SK-N-SH (cell line): Measurements from ENCODE around the gene STRBP. TPM values are rescaled to one million over a fixed set of nuclear protein-coding genes. Genes with fewer than 3 reads are reported as not detected.

ENCODE experiments used
- CTCF ChIA-PET: fragments of 300-600, 350-600 bp; formaldehyde crosslinking; extraction: SDS; loops from one replicate; lab custom pipeline; 2021; lab: Yijun Ruan, JAX
- POLR2A ChIA-PET: fragments of 350-600 bp; sonication (Branson Sonifier 250); formaldehyde crosslinking; extraction: SDS; loops from one replicate; lab custom pipeline; 2020; ENCODE audit warnings: antibody characterized with exemption, inconsistent platforms; lab: Yijun Ruan, JAX
- DNase-seq: peaks from one replicate; pipeline ENCODE4 v3.0.0; 2012
- H2AFZ ChIP-seq: fragments of 200-600 bp; sonication (generic); 2 replicates; pipeline ENCODE4 v1.8.1; 2016; ENCODE audit warnings: antibody characterized with exemption, mild to moderate bottlenecking, low read depth
- H3F3A ChIP-seq: fragments of 200-600 bp; sonication (generic); replicated peaks from 2 replicates; pipeline ENCODE3; 2016; ENCODE audit warnings: antibody characterized with exemption, mild to moderate bottlenecking; ENCODE audit not compliant: insufficient read depth
- H3K27ac ChIP-seq, 2 experiments: fragments of 200-500 bp in 1 of 2; fragments of 200-600 bp in 1 of 2; sonication (Bioruptor generic) in 1 of 2; sonication (generic), shearing (Covaris generic) in 1 of 2; 2 replicates each; pipeline versions ENCODE4 v1.5.1 to v1.6.1; 2014 to 2016; ENCODE audit warnings: low read depth in 2 of 2, inconsistent platforms in 1 of 2, low read length in 1 of 2, mild to moderate bottlenecking in 1 of 2, mixed read lengths in 1 of 2
- H3K27me3 ChIP-seq: fragments of 200-600 bp; sonication (generic), shearing (Covaris generic); 2 replicates; pipeline ENCODE4 v1.6.1; 2016; ENCODE audit warnings: mixed run types; ENCODE audit not compliant: insufficient read depth
- H3K36me3 ChIP-seq, 2 experiments: fragments of 200-500 bp in 1 of 2; fragments of 200-600 bp in 1 of 2; sonication (Bioruptor generic) in 1 of 2; sonication (generic) in 1 of 2; replicated peaks in 1 of 2; 2 replicates each; pipeline versions ENCODE3 to v1.5.1; 2014 to 2016; ENCODE audit warnings: low read length in 1 of 2, mild to moderate bottlenecking in 1 of 2; ENCODE audit not compliant: insufficient read depth in 2 of 2, control insufficient read depth in 1 of 2
- H3K4me1 ChIP-seq, 2 experiments: fragments of 200-500 bp in 1 of 2; fragments of 200-600 bp in 1 of 2; sonication (Bioruptor generic) in 1 of 2; sonication (generic), shearing (Covaris generic) in 1 of 2; 2 replicates each; pipeline versions ENCODE4 v1.5.1 to v1.6.1; 2014 to 2016; ENCODE audit warnings: low read depth in 1 of 2, low read length in 1 of 2, mixed run types in 1 of 2; ENCODE audit not compliant: insufficient read depth in 2 of 2, control insufficient read depth in 1 of 2
- H3K4me2 ChIP-seq: fragments of 200-600 bp; sonication (generic), shearing (Covaris generic); 2 replicates; pipeline ENCODE4 v1.6.1; 2017; ENCODE audit warnings: mixed run types
- H3K4me3 ChIP-seq, 2 experiments: fragments of 200-500 bp in 1 of 2; fragments of 200-600 bp in 1 of 2; sonication (Bioruptor generic) in 1 of 2; sonication (generic), shearing (Covaris generic) in 1 of 2; 2 replicates each; pipeline versions ENCODE4 v1.5.1 to v1.8.1; 2014 to 2016; ENCODE audit warnings: low read depth in 2 of 2, inconsistent platforms in 1 of 2, low read length in 1 of 2, mild to moderate bottlenecking in 1 of 2, mixed read lengths in 1 of 2, moderate library complexity in 1 of 2
- H3K79me2 ChIP-seq: fragments of 200-600 bp; sonication (generic); 2 replicates; pipeline ENCODE4 v1.8.1; 2017; ENCODE audit warnings: mild to moderate bottlenecking; ENCODE audit not compliant: insufficient read depth
- H3K9ac ChIP-seq: fragments of 200-600 bp; sonication (generic); 2 replicates; pipeline ENCODE4 v1.6.1; 2017; ENCODE audit warnings: mixed run types
- H3K9me2 ChIP-seq: fragments of 200-600 bp; sonication (generic); 2 replicates; pipeline ENCODE4 v1.6.1; 2017; ENCODE audit warnings: mixed run types
- H3K9me3 ChIP-seq: fragments of 200-600 bp; sonication (generic); 2 replicates; pipeline ENCODE4 v1.6.1; 2017; ENCODE audit warnings: mixed run types, mild to moderate bottlenecking, moderate library complexity
- H4K20me1 ChIP-seq: fragments of 200-600 bp; sonication (generic); 2 replicates; pipeline ENCODE4 v1.6.1; 2017; ENCODE audit warnings: mild to moderate bottlenecking, mixed run types; ENCODE audit not compliant: insufficient read depth
- FOSL2 ChIP-seq: IDR thresholded peaks from 2 replicates; pipeline ENCODE4 v1.4.0; 2012; ENCODE audit warnings: low read depth, mild to moderate bottlenecking, moderate library complexity, borderline replicate concordance
- FOXJ3 ChIP-seq: sonication (generic); formaldehyde crosslinking; IDR thresholded peaks from 2 replicates; pipeline ENCODE4 v1.5.1; 2020; ENCODE audit warnings: mild to moderate bottlenecking, missing genetic modification reagents
- FOXM1 ChIP-seq: IDR thresholded peaks from 2 replicates; pipeline ENCODE4 v1.4.0; 2012; ENCODE audit warnings: low read depth, mild to moderate bottlenecking
- NFIC ChIP-seq: IDR thresholded peaks from 2 replicates; pipeline ENCODE4 v1.4.0; 2012; ENCODE audit warnings: borderline replicate concordance
- PBX3 ChIP-seq: IDR thresholded peaks from 2 replicates; pipeline ENCODE4; 2012
- RAD21 ChIP-seq: IDR thresholded peaks from 2 replicates; pipeline ENCODE4 v1.6.1; 2012; ENCODE audit warnings: mild to moderate bottlenecking, low read length
- RCOR1 ChIP-seq: fragments of 150-350 bp; IDR thresholded peaks from 2 replicates; pipeline ENCODE4 v1.6.1; 2017; ENCODE audit warnings: antibody characterized with exemption, low read length
- TEAD4 ChIP-seq: IDR thresholded peaks from 2 replicates; pipeline ENCODE4 v1.4.0; 2012; ENCODE audit warnings: mild to moderate bottlenecking, borderline replicate concordance; ENCODE audit not compliant: insufficient read depth
- ZBTB33 ChIP-seq: IDR thresholded peaks from 2 replicates; pipeline ENCODE4 v1.4.0; 2012; ENCODE audit warnings: low read depth, borderline replicate concordance
- WGBS: methylation state at CpG from one replicate; pipeline ENCODE4 v1.1.6; 2017; ENCODE audit warnings: low lambda C conversion rate; 5-methylcytosine and 5-hydroxymethylcytosine counted together
- polyA plus RNA-seq, 3 experiments: library from polyadenylated mRNA; depleted of rRNA; stranded (reverse); fragments of >200 nt; gene quantifications; 2 replicates each; pipeline ENCODE4 v1.2.3, GENCODE V29; 2012
- TF ChIP-seq, protein P1 (sequence below): IDR thresholded peaks from 2 replicates; pipeline ENCODE4 v1.4.0; 2012; ENCODE audit warnings: low read depth
- TF ChIP-seq, protein P2 (sequence below): fragments of 150-350 bp; IDR thresholded peaks from 2 replicates; pipeline ENCODE4 v1.6.1; 2016; ENCODE audit warnings: mild to moderate bottlenecking, low read depth, low read length

Gene STRBP
- polyA plus RNA-seq, 1 of the 3 experiments (the other 2 are of a cell fraction), result 5.9 TPM

GRCh38 chr9:123174887-123175518 is 93.4 kb downstream of the STRBP start:
- WGBS, result 85% methylated on average over 1 of the region's 1 CpG
- TF ChIP-seq, protein P1, sequence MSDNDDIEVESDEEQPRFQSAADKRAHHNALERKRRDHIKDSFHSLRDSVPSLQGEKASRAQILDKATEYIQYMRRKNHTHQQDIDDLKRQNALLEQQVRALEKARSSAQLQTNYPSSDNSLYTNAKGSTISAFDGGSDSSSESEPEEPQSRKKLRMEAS, result no peak
- no peak for TF ChIP-seq NFIC
- TF ChIP-seq RAD21, result no peak
- TF ChIP-seq, protein P2, sequence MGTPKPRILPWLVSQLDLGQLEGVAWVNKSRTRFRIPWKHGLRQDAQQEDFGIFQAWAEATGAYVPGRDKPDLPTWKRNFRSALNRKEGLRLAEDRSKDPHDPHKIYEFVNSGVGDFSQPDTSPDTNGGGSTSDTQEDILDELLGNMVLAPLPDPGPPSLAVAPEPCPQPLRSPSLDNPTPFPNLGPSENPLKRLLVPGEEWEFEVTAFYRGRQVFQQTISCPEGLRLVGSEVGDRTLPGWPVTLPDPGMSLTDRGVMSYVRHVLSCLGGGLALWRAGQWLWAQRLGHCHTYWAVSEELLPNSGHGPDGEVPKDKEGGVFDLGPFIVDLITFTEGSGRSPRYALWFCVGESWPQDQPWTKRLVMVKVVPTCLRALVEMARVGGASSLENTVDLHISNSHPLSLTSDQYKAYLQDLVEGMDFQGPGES, result no peak
- TF ChIP-seq FOXJ3 (CRISPR knock-in tag), result no peak
- TF ChIP-seq RCOR1, result no peak
- no peak for TF ChIP-seq PBX3
- TF ChIP-seq FOSL2, result no peak
- CTCF ChIA-PET, result no interaction called here

GRCh38 chr9:123174079-123174478 is 94.3 kb downstream of the STRBP start:
- Histone ChIP-seq H3K36me3 (peaks cover 0 to 7% of the 10 kb centered on the region in 2 experiments), H3K4me3 (no peak overlapping the region), H4K20me1 (no peaks in the 10 kb centered on the region), H2AFZ (no peak overlapping the region), H3K9me3 (no peaks in the 10 kb centered on the region), H3K9me2 (no peaks in the 10 kb centered on the region), H3K9ac (no peak overlapping the region), H3K79me2 (no peaks in the 10 kb centered on the region; the same call in 1 of the 2 replicates), H3K4me2 (no peak overlapping the region), H3K4me1 (peaks cover 0 to 5% of the 10 kb centered on the region in 2 experiments; a peak in 3 of 4 replicates), H3K27ac (no peak overlapping the region), H3F3A (no peaks in the 10 kb centered on the region), H3K27me3 (no peaks in the 10 kb centered on the region)
- 95% methylated on average over 1 of the region's 1 CpG for WGBS
- ChIA-PET CTCF (interaction anchor here (1.2 kb wide), 1 partner anchor 176 kb away, joined by 4 read pairs; no protein-coding TSS in a partner anchor), POLR2A (no interaction called here)
- TF ChIP-seq ZBTB33 (no peak), TEAD4 (no peak), NFIC (no peak), FOXM1 (no peak)
- no peak for DNase-seq

More at GRCh38 chr9:123174887-123175518, 93.4 kb downstream of the STRBP start:
- Histone ChIP-seq H3K27me3 (no peaks in the 10 kb centered on the region), H3K4me1 (peaks cover 0 to 5% of the 10 kb centered on the region in 2 experiments; a peak in 3 of 4 replicates), H4K20me1 (no peaks in the 10 kb centered on the region), H3F3A (no peaks in the 10 kb centered on the region), H3K9me2 (no peaks in the 10 kb centered on the region), H2AFZ (no peak overlapping the region), H3K4me2 (no peak overlapping the region), H3K9ac (no peak overlapping the region), H3K4me3 (no peak overlapping the region), H3K9me3 (no peaks in the 10 kb centered on the region), H3K36me3 (peaks cover 0 to 7% of the 10 kb centered on the region in 2 experiments), H3K27ac (no peak overlapping the region), H3K79me2 (no peaks in the 10 kb centered on the region; the same call in 1 of the 2 replicates)
- POLR2A ChIA-PET, result no interaction called here
- no peak for DNase-seq
